Stimulated activated naive CD8-positive, alpha-beta T cell treated with anti-CD3 and anti-CD28 coated beads, Interleukin-15, Interleukin-2, amounts not matched to agents 100 U/mL and 50 U/mL, for 24 hours (primary cell): ENCODE data around the gene STRIT1.

ENCODE experiments used
- ATAC-seq: fragments of 150-1000 bp; cut with Tn5 transposase; one replicate; pipeline ENCODE4 v1.10.0; 2021
- DNase-seq: peaks from one replicate; pipeline ENCODE4 v3.0.0; 2021

The STRIT1 gene

DNA sequence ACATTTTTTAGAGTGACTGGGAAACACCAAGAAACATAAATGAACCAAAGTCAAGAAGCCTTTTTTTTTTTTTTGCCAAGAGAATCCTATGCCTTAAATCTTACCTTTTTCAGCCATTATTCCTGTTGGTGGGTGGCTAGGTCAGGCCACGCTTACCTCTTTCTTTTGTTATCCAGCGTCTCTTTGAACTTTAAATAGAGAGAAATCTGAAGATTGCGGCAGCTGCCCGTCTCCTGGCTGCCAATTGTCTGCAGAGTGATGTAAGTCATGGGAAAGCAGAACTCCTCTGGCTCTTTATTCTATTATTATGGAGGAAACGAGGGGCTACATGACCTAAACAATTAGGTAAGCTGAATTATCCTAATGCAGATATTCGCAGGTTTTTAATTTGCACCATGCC, at the start of gene STRIT1:
STRIT1 (minus strand) TSS at position 168 of the 400 bp plus-strand sequence.
- ATAC-seq = no peak
- no peak for DNase-seq

DNA sequence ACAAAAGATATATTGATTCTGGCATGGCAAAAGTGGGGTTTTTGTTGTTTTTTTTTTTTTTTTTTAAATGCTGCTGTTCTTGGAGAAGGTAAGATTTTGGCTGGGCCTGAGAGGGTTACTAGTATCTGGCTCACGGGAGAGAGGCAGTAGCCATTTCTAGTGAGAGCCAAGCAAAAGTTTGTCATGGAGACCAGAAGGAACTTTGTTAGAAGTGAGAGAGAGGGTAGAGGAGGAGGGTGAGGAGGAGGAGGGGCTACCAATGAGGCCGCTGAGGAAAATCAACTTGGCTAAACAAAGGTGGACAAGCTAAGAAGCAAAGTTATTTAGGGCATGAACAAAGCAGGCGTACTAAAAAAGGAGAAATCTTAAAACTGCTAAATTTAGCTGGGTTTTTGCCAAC, 48.9 kb upstream of the STRIT1 start:
- DNase-seq = no peak
- no peak for ATAC-seq

DNA sequence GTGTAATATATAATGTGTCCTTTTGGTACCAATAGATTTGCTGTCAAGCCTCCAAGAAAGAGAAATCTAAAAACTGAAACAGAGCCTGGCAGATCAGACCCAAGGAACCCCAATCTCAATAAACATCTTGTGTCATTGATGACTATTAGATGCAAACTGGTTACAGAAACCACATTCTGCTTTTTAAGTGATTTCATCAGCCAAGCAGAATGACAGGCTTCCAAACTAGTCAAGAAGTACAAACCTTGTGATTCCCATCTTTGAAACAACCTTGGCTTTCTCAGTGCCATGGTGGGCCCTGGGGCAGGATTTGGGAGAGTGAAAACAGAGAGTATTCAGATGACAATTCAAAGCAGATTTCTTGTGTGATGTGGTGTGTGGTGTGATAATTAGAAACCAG, 45.6 kb upstream of the STRIT1 start:
- DNase-seq (no peak), ATAC-seq (no peak)

DNA sequence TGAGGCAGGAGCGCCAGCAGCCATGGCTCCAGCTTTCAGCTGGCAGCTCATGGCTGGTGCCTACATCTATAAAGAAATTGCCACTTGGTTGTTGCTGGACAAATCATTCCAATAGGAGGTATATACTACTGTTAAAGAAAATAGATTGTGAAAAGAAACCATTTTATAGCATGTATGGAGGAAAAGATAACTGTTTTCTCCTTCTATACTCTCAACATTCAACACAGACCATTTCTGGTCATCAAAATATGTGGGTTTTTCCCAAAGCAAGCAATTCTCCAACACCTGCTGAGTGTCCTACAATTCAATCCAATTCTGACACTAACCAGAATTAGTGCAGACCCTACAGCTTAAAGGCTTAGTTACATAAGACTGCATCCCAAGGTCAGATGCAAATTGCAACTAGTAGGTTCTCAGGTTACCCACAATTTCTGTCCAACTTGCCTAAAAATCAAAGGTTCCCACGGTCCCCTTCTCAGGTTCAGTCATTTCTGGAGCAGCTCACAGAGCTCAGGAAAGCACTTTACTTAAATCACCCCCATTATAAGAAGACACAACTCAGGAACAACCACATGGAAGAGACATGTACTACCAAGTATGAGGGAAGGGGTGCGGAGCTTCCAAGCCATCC, 42.4 kb upstream of the STRIT1 start:
- DNase-seq (no peak), ATAC-seq (no peak)

DNA sequence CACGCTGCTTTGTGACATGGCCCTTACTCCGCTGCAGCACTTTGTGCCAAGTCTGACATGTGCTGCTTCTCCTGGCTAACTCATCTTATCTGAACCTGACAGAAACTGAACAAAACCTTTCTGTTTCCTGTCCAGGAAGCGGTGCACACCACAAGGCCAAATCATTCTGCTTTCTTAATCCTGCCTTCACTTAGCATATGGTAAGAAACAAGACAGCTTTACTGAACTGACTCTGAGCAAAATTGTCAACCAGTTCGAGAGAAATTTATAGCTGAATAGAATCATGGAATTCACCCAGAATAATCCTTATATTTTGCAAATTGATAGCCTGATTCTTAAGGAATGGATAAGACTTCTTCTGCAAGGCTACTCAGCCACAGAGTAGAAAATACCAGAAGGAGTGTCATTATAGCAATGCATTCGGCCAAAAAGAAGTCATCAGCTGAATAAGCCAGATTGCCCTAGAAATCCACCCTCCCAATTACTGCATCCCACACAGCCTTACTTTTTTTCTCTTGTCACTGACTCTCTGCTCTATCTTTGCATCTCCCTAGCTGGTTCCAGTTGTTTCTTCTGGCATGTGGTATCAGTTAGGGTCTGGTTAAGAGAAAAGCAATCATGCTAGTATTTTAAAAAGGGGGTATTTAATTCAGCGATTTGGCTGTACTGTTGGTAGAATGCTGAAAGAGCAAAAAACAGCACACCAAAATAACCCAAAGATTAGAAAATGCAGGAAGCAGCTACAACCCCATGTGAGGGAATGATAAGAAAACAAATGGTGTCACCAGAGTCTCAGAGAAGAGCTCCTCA, 41.6 kb upstream of the STRIT1 start:
- ATAC-seq = no peak

DNA sequence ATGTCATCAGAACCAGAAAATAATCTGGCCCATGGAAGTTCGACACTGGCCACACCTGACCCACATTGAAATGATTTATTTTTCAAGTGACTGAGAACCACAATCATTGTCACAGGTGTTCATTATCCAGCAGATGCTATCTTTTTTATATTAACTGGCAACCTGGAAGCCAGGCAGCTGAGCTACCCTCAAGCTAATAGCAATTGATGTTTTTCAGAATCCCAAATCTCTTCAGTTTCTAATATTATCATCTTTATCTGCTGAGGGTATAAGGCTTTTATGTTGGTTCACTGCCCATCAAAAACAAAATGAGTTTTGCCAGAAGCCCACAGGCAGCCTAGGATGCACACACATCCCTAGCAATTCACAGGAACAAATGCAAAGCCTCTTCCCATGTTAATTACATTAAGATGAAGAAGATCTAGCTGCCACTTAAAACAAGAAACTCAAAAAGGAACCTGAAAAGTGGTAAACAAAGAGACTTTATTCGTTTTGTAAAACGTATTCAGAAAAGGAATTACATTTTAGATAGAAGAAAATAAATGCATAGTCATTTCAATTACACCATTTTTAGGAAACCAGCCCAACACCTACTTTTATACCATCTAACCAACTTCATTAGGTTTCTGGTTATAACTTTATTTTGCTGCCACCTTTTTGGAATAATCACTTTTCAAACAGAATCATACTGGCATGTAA, 40.9 kb upstream of the STRIT1 start:
- ATAC-seq (no peak), DNase-seq (no peak)

More for the DNA sequence above, 41.6 kb upstream of the STRIT1 start:
- DNase-seq = no peak

DNA sequence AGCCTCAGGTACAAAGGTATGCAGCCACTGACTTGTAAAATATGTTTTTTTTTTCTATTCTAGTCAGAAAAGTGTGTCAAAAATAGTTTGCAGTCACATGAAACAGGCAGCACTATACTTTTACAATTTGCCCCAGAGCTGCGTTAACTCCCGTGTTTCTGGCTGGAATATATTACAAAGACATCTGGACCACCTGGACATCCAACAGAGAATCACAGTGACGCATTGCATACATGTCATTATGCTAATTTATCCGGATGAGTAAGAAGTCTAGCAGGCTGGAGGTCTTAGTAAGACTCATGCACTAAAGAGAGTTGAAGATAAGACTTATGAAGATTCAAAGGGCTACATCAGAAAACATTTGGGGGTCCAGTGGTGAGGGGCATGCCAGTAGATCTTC, 39.2 kb upstream of the STRIT1 start:
- ATAC-seq = no peak

DNA sequence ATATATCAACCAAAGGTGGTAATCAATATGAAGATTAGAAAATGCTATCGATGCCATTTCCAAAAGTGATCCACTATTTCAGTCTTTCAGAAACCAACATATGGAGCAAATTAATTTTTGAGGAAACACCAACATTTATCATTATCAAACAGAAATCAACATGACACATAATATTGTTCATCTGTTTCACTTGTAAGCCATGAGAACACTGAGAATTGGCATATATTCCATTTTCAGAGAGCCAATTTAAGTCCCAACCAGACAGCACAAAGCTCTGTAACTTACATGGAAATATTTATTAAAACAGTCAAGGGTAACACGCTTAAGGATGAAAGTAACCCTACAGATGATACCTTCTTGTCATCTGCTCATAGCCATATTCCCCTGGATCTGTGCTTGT, 37.6 kb upstream of the STRIT1 start:
- ATAC-seq (no peak), DNase-seq (no peak)

More for the DNA sequence above, 39.2 kb upstream of the STRIT1 start:
- no peak for DNase-seq

DNA sequence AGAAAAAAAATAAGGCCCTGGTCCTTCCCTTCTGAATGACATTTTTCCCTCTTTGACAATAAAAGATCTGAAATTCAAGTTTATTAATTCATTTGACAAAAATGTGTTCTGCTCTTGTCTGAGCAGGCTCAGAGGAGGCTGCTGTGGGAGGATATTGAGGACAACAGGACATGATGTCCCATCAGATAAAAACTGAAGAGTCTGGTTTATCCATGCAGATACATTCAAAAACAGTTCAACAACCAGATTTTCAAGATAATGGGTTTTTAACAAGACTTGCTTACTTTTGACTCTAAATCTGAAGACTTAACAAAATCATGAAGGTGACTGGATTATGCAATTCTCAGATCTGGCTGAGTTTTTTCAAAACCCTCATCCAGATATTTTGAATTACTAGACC, 36.9 kb upstream of the STRIT1 start:
- no peak for DNase-seq
- ATAC-seq = no peak

DNA sequence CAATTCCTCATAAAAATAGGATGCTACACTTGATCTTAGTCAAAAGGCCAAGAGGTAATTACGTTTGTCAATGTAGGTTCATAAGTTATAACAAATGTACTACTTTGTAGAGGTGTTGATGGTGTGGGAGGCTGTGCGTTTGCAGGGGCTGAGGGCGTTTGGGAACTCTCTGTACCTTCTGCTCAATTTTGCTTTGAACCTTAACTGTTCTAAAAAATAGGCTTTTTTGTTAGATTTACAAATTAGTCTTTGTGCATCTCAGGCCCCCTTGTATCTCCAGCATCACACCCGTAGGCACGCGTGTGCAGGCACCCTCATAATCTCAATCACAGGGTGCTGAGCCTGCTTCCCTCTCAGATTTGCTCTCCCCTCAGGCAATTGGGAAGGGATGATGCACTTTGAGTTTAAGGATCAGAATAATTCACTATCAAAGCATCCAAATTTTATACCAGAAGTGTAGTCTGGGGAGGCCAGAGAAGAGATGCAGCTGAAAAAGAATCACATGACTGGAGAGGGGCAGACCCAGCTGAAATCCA, 36.1 kb upstream of the STRIT1 start:
- ATAC-seq (no peak), DNase-seq (no peak)

DNA sequence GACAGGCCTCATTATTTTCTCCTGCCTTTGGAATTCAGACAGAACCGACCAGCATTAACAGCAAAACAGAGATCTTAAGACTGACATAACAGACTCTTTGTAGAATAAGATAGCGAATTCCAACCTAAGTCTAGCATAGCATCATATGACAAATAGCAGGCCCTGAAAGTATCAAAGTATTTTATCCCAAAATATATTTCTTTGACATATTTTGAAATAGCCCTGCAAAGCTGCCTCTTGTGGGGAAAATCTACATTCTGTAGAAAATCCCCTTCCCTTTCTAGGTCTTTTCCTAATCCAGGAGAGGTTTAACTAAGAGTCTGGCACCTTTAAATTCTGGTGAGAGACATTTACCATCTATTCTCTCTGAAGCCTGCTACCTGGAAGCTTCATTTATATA, 34.4 kb upstream of the STRIT1 start:
- DNase-seq = no peak
- ATAC-seq = no peak

DNA sequence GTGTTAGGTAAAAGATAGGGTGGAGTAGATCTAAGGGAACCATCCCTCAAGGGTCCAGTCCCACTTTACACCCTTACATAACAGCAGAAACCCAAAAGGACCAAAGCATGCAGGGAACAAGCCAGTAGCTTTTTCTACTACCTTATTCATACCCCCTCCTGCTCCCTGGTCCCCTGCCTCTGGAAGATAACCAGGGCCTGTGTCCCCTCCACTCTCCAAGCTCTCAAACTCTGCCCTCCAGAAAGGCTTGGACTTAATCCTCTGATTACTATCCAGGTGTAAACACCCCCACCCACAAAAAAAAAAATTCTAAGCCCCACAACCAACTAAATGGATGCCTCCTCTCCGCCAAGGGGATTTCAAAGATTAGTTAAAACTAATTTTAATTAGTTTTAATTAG, 33.9 kb upstream of the STRIT1 start:
- ATAC-seq = no peak
- no peak for DNase-seq

DNA sequence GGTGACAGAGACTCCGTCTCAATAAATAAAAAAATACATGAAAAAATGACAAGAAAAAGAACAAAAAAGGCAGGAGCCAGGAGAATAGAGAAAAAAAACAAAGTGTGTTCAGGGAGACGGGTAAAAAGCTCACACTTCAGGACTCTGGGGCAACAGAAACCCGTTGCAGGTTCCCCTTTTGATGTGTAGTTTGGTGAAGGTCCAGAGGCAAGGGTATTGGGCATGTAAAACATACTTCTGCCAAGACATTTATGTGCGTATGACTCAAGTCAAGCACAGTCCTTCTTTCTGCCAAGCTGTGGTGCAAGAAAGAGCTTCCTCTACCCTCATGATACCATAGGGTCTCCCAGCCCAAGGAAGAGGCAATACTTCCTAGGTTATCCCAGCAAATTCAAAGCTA, 33.4 kb upstream of the STRIT1 start:
- ATAC-seq (no peak), DNase-seq (no peak)

DNA sequence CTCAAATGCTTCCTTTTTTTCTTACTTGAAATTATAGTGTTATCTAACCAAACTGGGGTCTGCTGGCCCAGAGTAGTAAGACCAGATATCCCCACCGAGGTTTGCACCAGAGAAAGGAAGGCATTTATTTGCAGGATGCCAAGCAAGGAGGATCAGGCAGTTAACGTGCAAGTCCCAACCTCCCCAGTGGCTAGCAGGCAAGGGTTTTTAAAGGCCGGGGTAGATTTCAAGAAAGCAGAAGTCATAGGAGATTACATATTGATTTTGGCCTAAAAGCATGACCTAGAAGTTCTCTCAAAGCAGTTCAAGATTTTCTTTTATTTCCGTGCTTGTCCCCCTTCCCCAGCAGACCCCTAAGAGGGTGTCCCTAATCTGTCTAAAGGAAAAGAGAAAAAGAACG, 32.8 kb upstream of the STRIT1 start:
- DNase-seq = no peak
- no peak for ATAC-seq

DNA sequence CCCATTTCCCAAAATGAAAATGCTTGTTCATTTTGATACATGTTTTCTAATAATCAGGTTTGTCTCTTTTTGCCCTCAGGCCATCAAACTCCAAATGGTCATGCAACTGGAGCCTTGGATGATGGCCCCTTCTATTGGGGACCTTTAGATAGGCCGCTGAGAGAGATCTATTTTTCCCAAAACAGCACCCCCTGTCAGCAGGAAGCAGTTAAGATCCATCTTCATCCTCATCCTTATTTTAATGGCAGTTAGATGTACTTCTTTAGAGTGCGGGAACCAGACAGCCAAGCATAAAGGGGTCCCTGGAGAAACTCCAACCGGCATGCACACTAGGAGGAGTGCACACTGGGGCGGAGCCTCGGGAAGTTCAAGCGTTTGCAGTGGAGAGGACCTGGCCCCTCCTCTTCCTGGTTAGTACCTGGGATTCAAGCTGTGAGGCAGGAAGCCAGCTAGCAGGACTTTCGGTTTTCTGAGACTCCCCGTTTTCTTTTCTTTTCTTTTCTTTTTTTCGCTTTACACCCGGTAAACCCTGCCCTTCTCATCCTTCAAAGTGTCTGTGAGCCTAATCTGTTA, 31.9 kb upstream of the STRIT1 start:
- ATAC-seq (no peak), DNase-seq (no peak)

DNA sequence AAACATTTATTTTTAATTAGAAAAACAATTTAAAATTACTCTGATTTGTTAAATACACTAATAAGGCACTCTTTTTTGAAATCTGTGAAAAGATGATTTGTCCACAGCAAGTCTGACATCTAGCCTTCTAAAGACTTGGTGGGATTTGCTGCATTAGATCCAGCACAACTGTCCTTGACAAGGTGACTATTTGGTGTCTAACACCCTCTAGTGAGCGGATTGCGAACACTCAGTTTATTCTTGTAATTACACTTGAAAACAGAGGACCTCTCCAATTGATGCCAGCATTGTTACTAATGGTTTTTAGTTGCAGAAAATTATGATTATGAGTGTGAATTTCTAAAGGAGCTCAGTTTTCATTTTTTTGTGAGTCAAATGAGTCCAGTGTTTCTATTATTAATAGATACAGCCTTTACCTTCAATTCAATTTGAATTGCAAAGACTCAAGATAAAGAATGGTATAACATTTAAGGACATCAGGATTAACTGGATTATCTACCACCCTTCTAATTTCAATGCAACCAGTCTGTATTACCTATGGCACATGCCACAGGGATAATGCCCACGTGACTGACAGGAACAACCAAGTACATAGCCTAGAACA, 29.7 kb upstream of the STRIT1 start:
- DNase-seq = no peak
- ATAC-seq = no peak

DNA sequence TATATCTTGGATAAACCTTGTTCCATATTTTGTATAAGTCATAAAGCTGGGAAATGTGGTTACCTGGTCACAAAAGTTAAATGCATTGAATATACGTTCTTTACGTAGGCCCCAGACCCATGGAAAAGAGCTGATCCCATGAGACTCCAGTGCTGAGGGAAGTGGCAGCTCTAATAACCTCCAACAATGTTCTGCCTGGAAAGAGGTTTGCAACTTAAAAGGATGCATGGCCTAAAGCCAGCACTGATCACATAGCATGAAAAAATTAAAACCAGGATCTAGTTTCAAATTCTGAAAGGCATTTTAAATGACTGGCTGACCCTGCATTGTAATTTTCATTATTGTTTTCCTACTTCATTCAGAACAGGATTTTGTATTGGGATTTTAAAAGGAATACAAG, 27.9 kb upstream of the STRIT1 start:
- no peak for ATAC-seq
- no peak for DNase-seq

DNA sequence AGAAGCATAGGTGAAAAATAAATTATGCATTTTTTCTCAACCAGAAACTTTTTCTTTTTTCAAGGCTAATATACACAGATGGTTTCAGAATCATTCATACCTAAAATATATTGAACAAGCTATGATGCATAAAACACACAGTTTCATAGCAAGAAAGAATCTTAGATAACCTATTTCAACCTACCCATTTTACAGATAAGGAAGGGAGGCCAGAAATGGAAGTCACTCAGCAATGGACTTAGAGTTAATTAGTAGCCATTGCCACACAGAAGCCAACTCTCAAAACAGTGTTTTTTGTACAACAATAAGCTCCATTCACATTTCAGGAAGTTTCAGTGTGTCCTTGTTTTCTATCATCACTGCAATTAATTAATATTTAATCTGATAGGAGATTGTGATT, 27.5 kb upstream of the STRIT1 start:
- ATAC-seq (no peak), DNase-seq (no peak)

DNA sequence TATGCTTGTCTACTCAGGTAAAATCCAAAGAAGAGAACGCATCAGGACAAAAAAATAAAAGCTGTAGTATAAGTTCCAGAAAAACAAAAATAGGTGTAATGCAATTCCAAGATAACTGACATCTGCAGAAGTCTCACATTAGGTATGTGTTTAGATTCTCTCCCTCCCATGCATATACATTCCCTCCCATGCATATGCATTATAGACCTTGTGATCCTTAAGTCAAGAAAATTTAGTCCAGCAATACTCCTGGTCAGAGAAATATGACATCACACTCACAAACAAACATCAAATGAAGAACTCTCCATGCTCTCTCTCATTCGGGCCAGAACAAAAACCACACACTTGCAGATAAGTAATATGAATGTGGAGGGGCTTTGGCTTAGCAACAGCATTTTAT, 25.3 kb upstream of the STRIT1 start:
- DNase-seq (no peak), ATAC-seq (no peak)

DNA sequence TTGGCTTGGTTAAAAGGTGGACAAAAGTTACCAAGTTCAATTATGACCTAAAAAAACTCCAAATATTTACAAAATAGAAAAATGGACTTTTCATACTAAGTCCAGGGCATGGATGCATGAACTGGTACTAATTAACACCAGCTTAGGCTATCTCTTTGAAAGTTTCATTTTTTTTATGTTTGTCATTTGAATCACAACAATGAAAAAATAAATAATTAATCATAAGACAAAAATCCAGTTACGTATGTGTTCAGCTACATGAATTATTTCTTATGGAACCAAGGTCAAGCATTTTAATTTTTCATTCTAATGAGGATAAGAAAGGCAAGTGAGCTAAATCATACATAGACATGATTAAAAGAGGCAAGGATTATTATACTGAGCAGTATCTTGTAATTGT, 23.7 kb upstream of the STRIT1 start:
- DNase-seq (no peak), ATAC-seq (no peak)

DNA sequence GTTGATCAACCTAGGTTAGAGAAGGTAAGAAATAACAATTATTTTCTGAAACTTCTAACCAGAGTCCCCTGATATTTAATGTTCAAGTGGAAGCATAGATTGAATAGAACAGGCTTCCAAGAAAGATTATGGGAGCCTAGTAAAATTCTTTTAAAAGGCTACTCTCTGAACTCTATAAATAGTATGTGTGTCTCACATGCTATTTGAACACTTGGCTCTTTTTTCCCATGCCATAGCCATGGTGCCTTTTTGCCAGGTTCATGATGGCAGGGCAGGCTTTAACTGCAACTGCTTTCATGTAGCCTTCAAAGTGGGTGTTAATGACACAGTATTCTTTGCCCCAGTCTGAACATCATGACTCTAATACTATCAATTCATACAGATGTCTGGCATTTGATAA, 22.9 kb upstream of the STRIT1 start:
- ATAC-seq (no peak), DNase-seq (no peak)

DNA sequence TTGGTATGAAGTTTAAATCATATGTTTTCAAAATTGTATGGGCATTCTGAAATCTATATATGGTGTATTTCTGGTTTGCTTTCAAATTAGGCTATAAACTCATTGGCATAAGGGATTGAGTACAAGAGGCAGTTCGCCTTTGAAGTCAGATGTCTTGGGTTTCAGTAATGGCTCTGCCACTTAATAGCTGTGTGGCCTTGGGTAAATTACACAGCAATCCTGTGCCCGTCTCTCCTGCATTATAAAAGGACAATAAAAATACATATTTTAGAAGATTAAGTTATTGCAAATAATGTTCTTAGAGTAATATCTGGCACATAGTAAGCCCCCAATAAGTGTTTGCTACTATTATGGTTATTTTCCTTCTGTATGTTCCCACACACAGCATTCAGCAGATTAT, 20.4 kb upstream of the STRIT1 start:
- DNase-seq = no peak
- ATAC-seq = no peak
